Smooth muscle cell of trachea (primary cell): ENCODE data around the gene RIMBP3C. TPM values are rescaled to one million over a fixed set of nuclear protein-coding genes. Genes with fewer than 3 reads are reported as not detected.

Source experiments
- total RNA-seq: library from RNA; depleted of rRNA; stranded (reverse); fragments of >200 nt; gene quantifications from 2 replicates; pipeline ENCODE4 v1.2.1, GENCODE V29; 2014

The RIMBP3C gene, protein sequence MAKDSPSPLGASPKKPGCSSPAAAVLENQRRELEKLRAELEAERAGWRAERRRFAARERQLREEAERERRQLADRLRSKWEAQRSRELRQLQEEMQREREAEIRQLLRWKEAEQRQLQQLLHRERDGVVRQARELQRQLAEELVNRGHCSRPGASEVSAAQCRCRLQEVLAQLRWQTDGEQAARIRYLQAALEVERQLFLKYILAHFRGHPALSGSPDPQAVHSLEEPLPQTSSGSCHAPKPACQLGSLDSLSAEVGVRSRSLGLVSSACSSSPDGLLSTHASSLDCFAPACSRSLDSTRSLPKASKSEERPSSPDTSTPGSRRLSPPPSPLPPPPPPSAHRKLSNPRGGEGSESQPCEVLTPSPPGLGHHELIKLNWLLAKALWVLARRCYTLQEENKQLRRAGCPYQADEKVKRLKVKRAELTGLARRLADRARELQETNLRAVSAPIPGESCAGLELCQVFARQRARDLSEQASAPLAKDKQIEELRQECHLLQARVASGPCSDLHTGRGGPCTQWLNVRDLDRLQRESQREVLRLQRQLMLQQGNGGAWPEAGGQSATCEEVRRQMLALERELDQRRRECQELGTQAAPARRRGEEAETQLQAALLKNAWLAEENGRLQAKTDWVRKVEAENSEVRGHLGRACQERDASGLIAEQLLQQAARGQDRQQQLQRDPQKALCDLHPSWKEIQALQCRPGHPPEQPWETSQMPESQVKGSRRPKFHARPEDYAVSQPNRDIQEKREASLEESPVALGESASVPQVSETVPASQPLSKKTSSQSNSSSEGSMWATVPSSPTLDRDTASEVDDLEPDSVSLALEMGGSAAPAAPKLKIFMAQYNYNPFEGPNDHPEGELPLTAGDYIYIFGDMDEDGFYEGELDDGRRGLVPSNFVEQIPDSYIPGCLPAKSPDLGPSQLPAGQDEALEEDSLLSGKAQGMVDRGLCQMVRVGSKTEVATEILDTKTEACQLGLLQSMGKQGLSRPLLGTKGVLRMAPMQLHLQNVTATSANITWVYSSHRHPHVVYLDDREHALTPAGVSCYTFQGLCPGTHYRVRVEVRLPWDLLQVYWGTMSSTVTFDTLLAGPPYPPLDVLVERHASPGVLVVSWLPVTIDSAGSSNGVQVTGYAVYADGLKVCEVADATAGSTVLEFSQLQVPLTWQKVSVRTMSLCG (N-terminal part only)
- total RNA-seq = 0.15 and 0.66 TPM in 2 replicates

GRCh38 chr22:21551361-21551760, at the start of gene RIMBP3C:
Gene RIMBP3C, minus strand, starts transcription at chr22:21551461. Its CDS starts 485 bp downstream, at chr22:21550976.

GRCh38 chr22:21567456-21568346, 16.4 kb upstream of the RIMBP3C start, which contains the start of gene UBE2L3:
Gene UBE2L3, plus strand, starts transcription at chr22:21567714. Its CDS starts 31 bp downstream, at chr22:21567745.

Other genes with a start within 250 kb of the RIMBP3C start
- gene RIMBP3B, start 167.7 kb downstream of the RIMBP3C start, total RNA-seq = 0.17 TPM in 1 of 2 replicates, not detected in the other
- gene HIC2, start 134.1 kb downstream of the RIMBP3C start, total RNA-seq = 3.8 and 4.4 TPM in 2 replicates
- gene TMEM191C, start 84.1 kb downstream of the RIMBP3C start, total RNA-seq = 1.0 and 1.8 TPM in 2 replicates
- gene UBE2L3, start 16.3 kb upstream of the RIMBP3C start, total RNA-seq = 33.6 and 38.0 TPM in 2 replicates
- gene YDJC, start 78.6 kb upstream of the RIMBP3C start, total RNA-seq = 11.8 and 14.2 TPM in 2 replicates
- gene CCDC116, start 81.3 kb upstream of the RIMBP3C start, total RNA-seq = 0.15 and 0.17 TPM in 2 replicates
- gene SDF2L1, start 90.8 kb upstream of the RIMBP3C start, total RNA-seq = 18.5 and 30.7 TPM in 2 replicates
- 24.0 and 28.5 TPM in 2 replicates for gene PPIL2, start 114.6 kb upstream of the RIMBP3C start, total RNA-seq
- 0.58 and 0.99 TPM in 2 replicates for gene YPEL1, start 184.3 kb upstream of the RIMBP3C start, total RNA-seq